Ovary (tissue), 3 donors: ENCODE measurements around the gene ST3GAL3.

ENCODE experiments used
- CTCF ChIP-seq, 3 donors: fragments of 450-650 bp in 2 of 3; fragments of 200-600 bp in 1 of 3; IDR thresholded peaks; one replicate each; pipeline versions ENCODE4 v1.5.1 to v1.8.0; 2016 to 2022; ENCODE audit warnings: antibody characterized with exemption in 3 of 3, mild to moderate bottlenecking in 1 of 3
- EP300 ChIP-seq: sonication (generic); formaldehyde crosslinking; IDR thresholded peaks from one replicate; pipeline ENCODE4 v1.6.1; 2017; ENCODE audit warnings: antibody characterized with exemption
- POLR2A ChIP-seq: fragments of 450-650 bp; IDR thresholded peaks from one replicate; pipeline ENCODE4 v1.6.1; 2017; ENCODE audit warnings: antibody characterized with exemption, mild to moderate bottlenecking, moderate library complexity
- donor health status: DM: no; HTN: no; CAD: no.

GRCh38 chr1:43708002-43708410 is 670 bp downstream of the ST3GAL3 start:
- TF ChIP-seq CTCF (IDR thresholded peaks at IDR 0.05) (no peak), POLR2A (no peak), EP300 (no peak)
